ENCODE measurements around the gene PERP. TPM values are rescaled to one million over a fixed set of nuclear protein-coding genes. Genes with fewer than 3 reads are reported as not detected.

PERP gene
- polyA plus RNA-seq, 3 donors: not detected

DNA sequence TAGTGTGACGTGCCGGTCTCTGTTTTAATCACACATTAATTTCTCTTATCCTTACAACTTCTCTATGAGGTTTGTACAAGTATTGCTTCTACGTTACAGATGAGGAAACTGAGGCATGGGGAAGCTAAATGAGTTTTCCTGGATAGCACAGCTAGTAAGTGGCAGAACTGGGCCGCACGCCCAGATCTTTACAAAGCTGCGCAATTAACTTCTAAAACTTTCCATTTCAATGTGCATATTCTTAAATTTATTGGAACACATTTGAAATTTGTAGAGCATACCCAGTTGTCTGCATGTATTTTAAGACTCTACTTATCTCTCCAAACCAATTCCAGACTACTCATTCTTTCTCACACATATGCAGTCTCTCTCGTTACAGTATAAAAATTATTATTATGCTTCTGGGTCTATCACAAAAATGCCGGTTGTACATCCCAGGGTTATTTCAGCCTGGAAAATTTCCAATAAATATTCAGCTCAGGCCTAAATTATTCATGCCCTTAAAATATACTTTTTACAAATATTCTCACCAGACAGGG is 10.2 kb upstream of the PERP start:
- no peaks in the 10 kb centered on the region for H4K20me1 ChIP-seq (ENCODE audit: insufficient read depth, low read length)
- Mint-ChIP-seq H3K4me1 (peaks cover 7% of the 10 kb centered on the region), H3K36me3 (no peaks in the 10 kb centered on the region), H3K27me3 (ENCODE audit: low read depth in 3 of 3) (peaks cover 8 to 16% (median 9%) of the 10 kb centered on the region in 3 donors), H3K27ac (no peak overlapping the region), H3K4me3 (no peak overlapping the region), H3K9me3 (peaks cover 0 to 3% (median 0%) of the 10 kb centered on the region in 7 donors)
- 100% methylated on average over 1 of the region's 8 CpGs for WGBS (ENCODE audit: insufficient coverage)
- H3K4me3 ChIP-seq (replicated peaks in 1 of 3; ENCODE audit: low read depth in 2 of 3, low read length in 3 of 3): no peak overlapping the region
- no peaks in the 10 kb centered on the region for H3K36me3 ChIP-seq (replicated peaks in 1 of 2; ENCODE audit: control insufficient read depth in 1 of 2, insufficient read depth in 2 of 2, low read length in 2 of 2)
- H3K4me1 ChIP-seq (ENCODE audit: control insufficient read depth in 1 of 2, insufficient read depth in 2 of 2, low read length in 2 of 2): no peaks in the 10 kb centered on the region
- no peak overlapping the region for H2AFZ ChIP-seq (ENCODE audit: insufficient read depth, low read depth, low read length, poor library complexity, severe bottlenecking)
- intact Hi-C loops (cut with micrococcal nuclease): loop anchor here (5.0 to 10.0 kb wide), 3 partner anchors 170 to 657 kb away; partner anchors contain the start of gene CCDC28A (in 1 of the 2)
- H3K27me3 ChIP-seq (ENCODE audit: control insufficient read depth in 2 of 2, insufficient read depth in 2 of 2, low read length in 2 of 2): peaks cover 0 to 2% of the 10 kb centered on the region in 2 donors
- no peak for DNase-seq
- no peak overlapping the region for H3K4me2 ChIP-seq (replicated peaks; ENCODE audit: extremely low read depth, low read length, poor library complexity, severe bottlenecking)
- H3K9ac ChIP-seq (ENCODE audit: insufficient read depth, low read length, poor library complexity, severe bottlenecking): no peak overlapping the region
- no peaks in the 10 kb centered on the region for H3K9me3 ChIP-seq (replicated peaks in 1 of 2; ENCODE audit: control insufficient read depth in 1 of 2, insufficient read depth in 1 of 2, low read length in 2 of 2)
- H3K79me2 ChIP-seq (ENCODE audit: insufficient read depth, low read length): no peaks in the 10 kb centered on the region
- TF ChIP-seq, protein P1, sequence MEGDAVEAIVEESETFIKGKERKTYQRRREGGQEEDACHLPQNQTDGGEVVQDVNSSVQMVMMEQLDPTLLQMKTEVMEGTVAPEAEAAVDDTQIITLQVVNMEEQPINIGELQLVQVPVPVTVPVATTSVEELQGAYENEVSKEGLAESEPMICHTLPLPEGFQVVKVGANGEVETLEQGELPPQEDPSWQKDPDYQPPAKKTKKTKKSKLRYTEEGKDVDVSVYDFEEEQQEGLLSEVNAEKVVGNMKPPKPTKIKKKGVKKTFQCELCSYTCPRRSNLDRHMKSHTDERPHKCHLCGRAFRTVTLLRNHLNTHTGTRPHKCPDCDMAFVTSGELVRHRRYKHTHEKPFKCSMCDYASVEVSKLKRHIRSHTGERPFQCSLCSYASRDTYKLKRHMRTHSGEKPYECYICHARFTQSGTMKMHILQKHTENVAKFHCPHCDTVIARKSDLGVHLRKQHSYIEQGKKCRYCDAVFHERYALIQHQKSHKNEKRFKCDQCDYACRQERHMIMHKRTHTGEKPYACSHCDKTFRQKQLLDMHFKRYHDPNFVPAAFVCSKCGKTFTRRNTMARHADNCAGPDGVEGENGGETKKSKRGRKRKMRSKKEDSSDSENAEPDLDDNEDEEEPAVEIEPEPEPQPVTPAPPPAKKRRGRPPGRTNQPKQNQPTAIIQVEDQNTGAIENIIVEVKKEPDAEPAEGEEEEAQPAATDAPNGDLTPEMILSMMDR (IDR thresholded peaks at IDR 0.05): no peak
- H3K27ac ChIP-seq (ENCODE audit: low read depth in 1 of 2, low read length in 2 of 2): no peak overlapping the region

DNA sequence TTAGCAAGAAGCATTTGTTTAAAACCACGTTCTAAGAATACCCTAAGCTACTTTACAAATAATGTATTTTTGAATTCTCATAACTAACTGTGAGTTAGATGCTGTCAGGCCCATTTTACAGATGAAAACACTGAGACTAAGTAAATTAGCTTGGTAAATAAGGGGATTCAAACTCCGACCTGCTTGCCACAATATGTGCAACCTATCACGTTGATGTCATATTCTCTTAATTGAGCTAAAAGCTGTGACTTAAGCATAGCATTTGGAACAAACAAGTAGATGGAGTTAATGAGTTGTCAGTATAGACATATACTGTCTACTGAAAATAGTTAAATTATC is 9.4 kb upstream of the PERP start:
- no peak overlapping the region for H3K27ac Mint-ChIP-seq
- H2AFZ ChIP-seq (ENCODE audit: insufficient read depth, low read depth, low read length, poor library complexity, severe bottlenecking): no peak overlapping the region
- intact Hi-C loops (cut with micrococcal nuclease): loop anchor here (5.0 to 10.0 kb wide), 3 partner anchors 171 to 658 kb away; partner anchors contain the start of gene CCDC28A (in 1 of the 2)

More for the DNA sequence above, 9.4 kb upstream of the PERP start:
- Mint-ChIP-seq H3K36me3 (no peaks in the 10 kb centered on the region), H3K4me1 (peaks cover 7% of the 10 kb centered on the region), H3K4me3 (no peak overlapping the region), H3K9me3 (peaks cover 0 to 3% (median 0%) of the 10 kb centered on the region in 7 donors), H3K27me3 (ENCODE audit: low read depth in 3 of 3) (peaks cover 7 to 13% (median 8%) of the 10 kb centered on the region in 3 donors)
- H3K79me2 ChIP-seq (ENCODE audit: insufficient read depth, low read length): no peaks in the 10 kb centered on the region
- TF ChIP-seq, protein P1 (IDR thresholded peaks at IDR 0.05): no peak
- no peaks in the 10 kb centered on the region for H3K9me3 ChIP-seq (replicated peaks in 1 of 2; ENCODE audit: control insufficient read depth in 1 of 2, insufficient read depth in 1 of 2, low read length in 2 of 2)
- no peaks in the 10 kb centered on the region for H3K4me1 ChIP-seq (ENCODE audit: control insufficient read depth in 1 of 2, insufficient read depth in 2 of 2, low read length in 2 of 2)
- H3K4me2 ChIP-seq (replicated peaks; ENCODE audit: extremely low read depth, low read length, poor library complexity, severe bottlenecking): no peak overlapping the region
- H3K27me3 ChIP-seq (ENCODE audit: control insufficient read depth in 2 of 2, insufficient read depth in 2 of 2, low read length in 2 of 2): no peaks in the 10 kb centered on the region
- H3K27ac ChIP-seq (ENCODE audit: low read depth in 1 of 2, low read length in 2 of 2): no peak overlapping the region
- H3K9ac ChIP-seq (ENCODE audit: insufficient read depth, low read length, poor library complexity, severe bottlenecking): no peak overlapping the region
- H3K36me3 ChIP-seq (replicated peaks in 1 of 2; ENCODE audit: control insufficient read depth in 1 of 2, insufficient read depth in 2 of 2, low read length in 2 of 2): no peaks in the 10 kb centered on the region
- WGBS (ENCODE audit: insufficient coverage): 100% methylated on average over 1 of the region's 3 CpGs
- no peaks in the 10 kb centered on the region for H4K20me1 ChIP-seq (ENCODE audit: insufficient read depth, low read length)
- no peak for DNase-seq
- H3K4me3 ChIP-seq (replicated peaks in 1 of 3; ENCODE audit: low read depth in 2 of 3, low read length in 3 of 3): no peak overlapping the region

Measured in CD14-positive monocyte (primary cell).